Measurements from ENCODE around the gene SULT2B1. TPM values are rescaled to one million over a fixed set of nuclear protein-coding genes. Genes with fewer than 3 reads are reported as not detected.

SULT2B1 gene
- total RNA-seq, 1 donor from 2014 or later: 1.6 TPM

DNA sequence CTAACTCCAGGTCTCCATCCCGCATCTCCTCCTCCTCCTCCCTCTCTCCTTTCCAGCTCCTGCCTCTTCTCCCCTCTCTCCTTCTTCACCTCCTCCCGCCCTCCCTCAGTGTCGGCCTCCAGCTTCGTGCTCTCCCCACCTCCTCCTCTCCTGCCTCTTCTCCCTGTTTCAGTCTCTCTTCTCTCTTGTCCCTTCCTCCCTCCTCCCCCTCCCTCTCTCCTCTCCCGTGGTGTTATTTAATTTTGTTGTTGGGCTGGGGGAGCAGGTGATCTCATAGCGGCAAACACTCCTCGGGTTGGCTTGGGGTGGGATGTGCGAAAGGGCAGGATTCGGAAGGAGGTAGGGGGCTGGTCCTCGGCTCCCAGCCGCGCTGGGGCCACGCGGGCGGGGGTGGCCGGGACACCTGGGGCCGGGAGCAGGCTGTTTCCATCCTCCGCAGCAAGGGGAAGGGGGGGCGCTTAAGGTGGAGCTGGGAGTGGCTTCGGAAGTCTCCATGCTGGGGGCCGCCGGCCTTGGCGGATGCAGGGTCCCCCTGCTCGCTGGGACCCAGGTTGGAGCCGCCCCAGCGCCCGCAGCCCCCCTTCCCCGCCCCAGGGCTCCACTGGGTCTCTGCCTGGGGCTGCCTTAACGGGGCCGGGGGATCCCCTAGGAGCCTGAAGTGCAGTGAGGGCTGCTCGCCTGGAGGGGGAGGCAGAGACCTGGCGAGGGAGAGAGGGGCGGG lies 94.2 kb downstream of the SULT2B1 start, which contains the start of gene CA11:
Gene CA11 (minus strand): TSS at position 187 of the 721 bp plus-strand sequence. CDS start 555 bp downstream, outside the sequence.
- TF ChIP-seq, protein P1, sequence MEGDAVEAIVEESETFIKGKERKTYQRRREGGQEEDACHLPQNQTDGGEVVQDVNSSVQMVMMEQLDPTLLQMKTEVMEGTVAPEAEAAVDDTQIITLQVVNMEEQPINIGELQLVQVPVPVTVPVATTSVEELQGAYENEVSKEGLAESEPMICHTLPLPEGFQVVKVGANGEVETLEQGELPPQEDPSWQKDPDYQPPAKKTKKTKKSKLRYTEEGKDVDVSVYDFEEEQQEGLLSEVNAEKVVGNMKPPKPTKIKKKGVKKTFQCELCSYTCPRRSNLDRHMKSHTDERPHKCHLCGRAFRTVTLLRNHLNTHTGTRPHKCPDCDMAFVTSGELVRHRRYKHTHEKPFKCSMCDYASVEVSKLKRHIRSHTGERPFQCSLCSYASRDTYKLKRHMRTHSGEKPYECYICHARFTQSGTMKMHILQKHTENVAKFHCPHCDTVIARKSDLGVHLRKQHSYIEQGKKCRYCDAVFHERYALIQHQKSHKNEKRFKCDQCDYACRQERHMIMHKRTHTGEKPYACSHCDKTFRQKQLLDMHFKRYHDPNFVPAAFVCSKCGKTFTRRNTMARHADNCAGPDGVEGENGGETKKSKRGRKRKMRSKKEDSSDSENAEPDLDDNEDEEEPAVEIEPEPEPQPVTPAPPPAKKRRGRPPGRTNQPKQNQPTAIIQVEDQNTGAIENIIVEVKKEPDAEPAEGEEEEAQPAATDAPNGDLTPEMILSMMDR (IDR thresholded peaks at IDR 0.05): peak; percentile 83
- TF ChIP-seq EZH2phosphoT487 (IDR thresholded peaks at IDR 0.05) (no peak), EZH2 (IDR thresholded peaks at IDR 0.05) (no peak)
- Mint-ChIP-seq H3K36me3 (peaks cover 2% of the 10 kb centered on the region), H3K27me3 (ENCODE audit: insufficient read depth, low read depth) (peaks cover 7% of the 10 kb centered on the region), H3K27ac (peak within 1 kb of the TSS; percentile 91), H3K9me3 (no peaks in the 10 kb centered on the region), H3K4me3 (peak within 1 kb of the TSS; percentile 91), H3K4me1 (peaks cover 22% of the 10 kb centered on the region)
- H3K9me3 ChIP-seq (ENCODE audit: low read depth): no peaks in the 10 kb centered on the region
- H3K4me1 ChIP-seq: peaks cover 5% of the 10 kb centered on the region
- H3F3A ChIP-seq (ENCODE audit: low read depth): peaks cover 19% of the 10 kb centered on the region
- H3K27ac ChIP-seq: peak within 1 kb of the TSS; percentile 81
- H3K27me3 ChIP-seq: no peaks in the 10 kb centered on the region
- peak within 1 kb of the TSS; percentile 95 for H3K4me2 ChIP-seq
- H2AFZ ChIP-seq (replicated peaks): peak within 1 kb of the TSS; percentile 67
- H3K79me2 ChIP-seq (ENCODE audit: low read depth): peaks cover 15% of the 10 kb centered on the region
- no peaks in the 10 kb centered on the region for H4K20me1 ChIP-seq (ENCODE audit: low read depth)
- H3K4me3 ChIP-seq: peak within 1 kb of the TSS; percentile 71
- DNase-seq (ENCODE audit: low spot score): peak; percentile 96
- no peak within 1 kb of the TSS for H3K9ac ChIP-seq
- H3K36me3 ChIP-seq: no peaks in the 10 kb centered on the region

DNA sequence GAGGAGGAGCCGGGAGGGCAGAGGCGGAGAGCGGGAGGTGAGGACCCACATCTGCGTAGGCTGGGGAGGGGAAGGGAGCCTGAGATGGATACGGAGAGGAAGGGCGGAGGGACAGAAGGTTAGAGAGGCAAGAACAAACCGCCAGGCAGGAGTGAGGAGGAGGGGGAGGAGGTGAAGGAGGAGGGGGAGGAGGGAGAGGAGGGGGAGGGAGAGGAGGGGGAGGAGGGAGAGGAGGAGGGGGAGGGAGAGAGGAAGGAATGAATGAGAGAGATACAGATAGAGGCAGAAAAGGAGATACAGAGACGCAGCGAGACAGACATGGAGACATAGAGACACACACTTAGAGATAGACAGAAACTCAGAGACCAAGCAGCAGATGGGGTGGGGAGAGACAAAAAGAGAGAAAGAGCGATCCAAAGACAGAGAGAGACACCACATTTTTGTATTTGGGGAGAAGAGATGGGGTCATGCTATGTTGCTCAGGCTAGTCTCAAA lies 94.8 kb downstream of the SULT2B1 start:
- no peak overlapping the region for H3K9ac ChIP-seq
- Mint-ChIP-seq H3K4me3 (peak overlapping the region; percentile 77), H3K9me3 (no peaks in the 10 kb centered on the region), H3K27me3 (ENCODE audit: insufficient read depth, low read depth) (peaks cover 7% of the 10 kb centered on the region), H3K4me1 (peaks cover 22% of the 10 kb centered on the region), H3K27ac (peak overlapping the region; percentile 0), H3K36me3 (peaks cover 2% of the 10 kb centered on the region)
- H3K4me2 ChIP-seq: peak overlapping the region; percentile 95
- peaks cover 5% of the 10 kb centered on the region for H3K4me1 ChIP-seq
- H4K20me1 ChIP-seq (ENCODE audit: low read depth): no peaks in the 10 kb centered on the region
- no peaks in the 10 kb centered on the region for H3K9me3 ChIP-seq (ENCODE audit: low read depth)
- H3F3A ChIP-seq (ENCODE audit: low read depth): peaks cover 19% of the 10 kb centered on the region
- no peak for TF ChIP-seq EZH2 (IDR thresholded peaks at IDR 0.05)
- TF ChIP-seq, protein P1 (IDR thresholded peaks at IDR 0.05): no peak
- peaks cover 15% of the 10 kb centered on the region for H3K79me2 ChIP-seq (ENCODE audit: low read depth)
- H2AFZ ChIP-seq (replicated peaks): no peak overlapping the region
- no peaks in the 10 kb centered on the region for H3K27me3 ChIP-seq
- H3K36me3 ChIP-seq: no peaks in the 10 kb centered on the region
- H3K4me3 ChIP-seq: peak overlapping the region; percentile 71
- H3K27ac ChIP-seq: no peak overlapping the region
- no peak for DNase-seq (ENCODE audit: low spot score)

DNA sequence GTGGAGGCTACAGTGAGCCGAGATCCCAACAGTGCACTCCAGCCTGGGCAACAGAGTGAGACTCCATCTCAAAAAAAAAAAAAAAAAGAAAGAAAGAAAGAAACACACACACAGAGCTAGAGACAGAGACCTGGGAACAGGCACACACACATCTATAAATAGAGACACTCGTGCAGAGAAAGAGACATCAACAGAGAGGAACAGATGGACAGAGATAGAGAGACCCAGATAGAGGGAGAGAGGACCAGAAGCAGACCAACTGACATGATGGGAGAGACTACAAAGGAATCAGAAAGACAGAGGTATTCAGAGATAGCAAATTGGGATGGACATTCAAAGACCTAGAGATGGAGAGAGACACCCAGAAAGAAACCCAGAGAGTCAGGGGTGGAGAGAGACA lies 96.2 kb downstream of the SULT2B1 start:
- H3K4me3 Mint-ChIP-seq: no peak overlapping the region
- Histone ChIP-seq H3K4me2 (no peak overlapping the region), H3K36me3 (no peaks in the 10 kb centered on the region), H3K79me2 (ENCODE audit: low read depth) (peaks cover 15% of the 10 kb centered on the region), H4K20me1 (ENCODE audit: low read depth) (no peaks in the 10 kb centered on the region), H3K4me3 (no peak overlapping the region), H3K27ac (no peak overlapping the region), H2AFZ (replicated peaks) (no peak overlapping the region), H3K9ac (no peak overlapping the region), H3K4me1 (peaks cover 5% of the 10 kb centered on the region), H3K9me3 (ENCODE audit: low read depth) (no peaks in the 10 kb centered on the region), H3F3A (ENCODE audit: low read depth) (peaks cover 15% of the 10 kb centered on the region), H3K27me3 (no peaks in the 10 kb centered on the region)
- TF ChIP-seq, protein P1 (IDR thresholded peaks at IDR 0.05): no peak
- TF ChIP-seq EZH2 (IDR thresholded peaks at IDR 0.05) (no peak), EZH2phosphoT487 (IDR thresholded peaks at IDR 0.05) (no peak)
- peaks cover 23% of the 10 kb centered on the region for H3K4me1 Mint-ChIP-seq
- no peaks in the 10 kb centered on the region for H3K36me3 Mint-ChIP-seq
- no peak for DNase-seq (ENCODE audit: low spot score)
- H3K27me3 Mint-ChIP-seq (ENCODE audit: insufficient read depth, low read depth): peaks cover 2% of the 10 kb centered on the region
- peak overlapping the region; percentile 11 for H3K27ac Mint-ChIP-seq
- no peaks in the 10 kb centered on the region for H3K9me3 Mint-ChIP-seq

Other genes starting within 250 kb of the SULT2B1 start
- 1.2 and 10.7 TPM in 2 replicates for gene EMP3, start 226.6 kb upstream of the SULT2B1 start, total RNA-seq (ENCODE audit: low replicate concordance)
- gene TMEM143, start 188.2 kb upstream of the SULT2B1 start, total RNA-seq (ENCODE audit: low replicate concordance): 3.1 and 9.4 TPM in 2 replicates
- gene SYNGR4, start 187.8 kb upstream of the SULT2B1 start, total RNA-seq (ENCODE audit: low replicate concordance): not detected in 2 replicates
- gene KDELR1, start 160.6 kb upstream of the SULT2B1 start, total RNA-seq (ENCODE audit: low replicate concordance): 106 and 161 TPM in 2 replicates
- 0.28 and 0.45 TPM in 2 replicates for gene GRIN2D, start 158.5 kb upstream of the SULT2B1 start, total RNA-seq (ENCODE audit: low replicate concordance)
- gene GRWD1, start 106.2 kb upstream of the SULT2B1 start, total RNA-seq (ENCODE audit: low replicate concordance): 10.6 and 31.5 TPM in 2 replicates
- gene KCNJ14, start 96.6 kb upstream of the SULT2B1 start, total RNA-seq (ENCODE audit: low replicate concordance): 0.69 and 0.74 TPM in 2 replicates
- 50.3 and 107 TPM in 2 replicates for gene CYTH2, start 82.8 kb upstream of the SULT2B1 start, total RNA-seq (ENCODE audit: low replicate concordance)
- gene LMTK3, start 40.3 kb upstream of the SULT2B1 start, total RNA-seq (ENCODE audit: low replicate concordance): 0.02 and 3.5 TPM in 2 replicates
- not detected in 2 replicates for gene SPACA4, start 54.6 kb downstream of the SULT2B1 start, total RNA-seq (ENCODE audit: low replicate concordance)
- gene FAM83E, start 62.9 kb downstream of the SULT2B1 start, total RNA-seq (ENCODE audit: low replicate concordance): 0.06 and 2.6 TPM in 2 replicates
- gene RPL18, start 67.0 kb downstream of the SULT2B1 start, total RNA-seq (ENCODE audit: low replicate concordance): 1,962 and 2,391 TPM in 2 replicates
- gene SPHK2, start 67.3 kb downstream of the SULT2B1 start, total RNA-seq (ENCODE audit: low replicate concordance): 7.2 and 46.1 TPM in 2 replicates
- gene DBP, start 85.2 kb downstream of the SULT2B1 start, total RNA-seq (ENCODE audit: low replicate concordance): 7.4 and 10.3 TPM in 2 replicates
- gene CA11, start 94.0 kb downstream of the SULT2B1 start, total RNA-seq (ENCODE audit: low replicate concordance): 12.6 and 49.8 TPM in 2 replicates
- 0.87 TPM in 1 of 2 replicates, not detected in the other for gene NTN5, start 120.8 kb downstream of the SULT2B1 start, total RNA-seq (ENCODE audit: low replicate concordance)
- gene FUT2, start 143.8 kb downstream of the SULT2B1 start, total RNA-seq (ENCODE audit: low replicate concordance): 0.09 and 1.7 TPM in 2 replicates
- gene MAMSTR, start 167.6 kb downstream of the SULT2B1 start, total RNA-seq (ENCODE audit: low replicate concordance): 1.2 and 1.4 TPM in 2 replicates
- 0.86 and 3.2 TPM in 2 replicates for gene RASIP1, start 188.4 kb downstream of the SULT2B1 start, total RNA-seq (ENCODE audit: low replicate concordance)
- 0.19 and 0.40 TPM in 2 replicates for gene IZUMO1, start 194.7 kb downstream of the SULT2B1 start, total RNA-seq (ENCODE audit: low replicate concordance)
- gene FUT1, start 200.5 kb downstream of the SULT2B1 start, total RNA-seq (ENCODE audit: low replicate concordance): 2.9 and 5.1 TPM in 2 replicates
- gene FGF21, start 203.4 kb downstream of the SULT2B1 start, total RNA-seq (ENCODE audit: low replicate concordance): not detected in 2 replicates